22Rv1 (cell line): ENCODE results near the gene ATF3.

Experiments
- ZFX ChIP-seq: fragments of 450-650 bp; IDR thresholded peaks from 2 replicates; pipeline ENCODE4 v1.6.1; 2017; ENCODE audit warnings: antibody characterized with exemption, borderline replicate concordance
- TF ChIP-seq, protein P1 (sequence below): fragments of 450-650 bp; IDR thresholded peaks from 2 replicates; pipeline ENCODE4 v1.5.1; 2017; ENCODE audit warnings: mild to moderate bottlenecking

DNA sequence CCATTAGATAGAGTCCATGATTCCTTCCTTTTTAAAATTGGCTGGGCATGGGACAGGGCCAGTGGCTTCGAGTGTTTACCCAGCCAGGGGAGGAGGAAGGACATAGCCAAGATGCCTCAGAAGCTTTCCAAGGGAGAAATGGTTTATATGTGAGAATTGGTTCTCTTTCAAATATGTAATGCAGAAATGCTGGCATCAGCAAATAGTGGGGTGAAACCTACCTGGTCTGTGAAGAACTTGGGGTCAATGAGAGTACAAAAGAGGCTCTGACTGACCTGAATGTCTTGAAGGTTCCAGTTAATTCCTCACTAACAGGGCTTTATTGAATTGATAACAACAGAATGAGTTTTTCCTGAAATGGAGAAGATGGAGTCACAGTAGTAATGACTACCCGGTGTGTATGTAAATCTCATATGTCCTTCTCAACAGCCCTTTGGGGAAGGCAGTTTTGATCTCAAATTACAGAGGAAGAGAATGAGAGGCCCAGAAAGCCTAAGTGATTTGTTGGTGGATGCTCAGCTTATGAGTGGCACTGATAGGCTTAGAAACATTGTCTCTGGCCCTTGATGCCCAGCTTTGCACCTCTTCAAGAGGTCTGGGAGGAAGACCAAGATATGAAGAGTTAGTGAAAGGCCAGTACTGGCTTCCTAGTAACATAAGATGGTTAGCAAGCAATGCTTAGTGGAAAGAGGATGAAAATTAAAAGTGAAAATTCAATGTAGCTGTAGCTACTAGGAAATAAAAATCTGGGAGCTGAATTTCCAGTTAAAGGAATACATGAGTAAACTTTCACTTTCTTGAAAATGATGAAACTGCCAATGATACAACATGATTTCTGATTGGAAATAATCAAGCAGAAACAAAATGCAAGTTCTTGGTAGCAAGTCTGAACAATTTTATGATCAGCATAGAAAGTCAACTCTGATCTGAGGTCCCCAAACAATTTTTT, 2.7 kb downstream of the ATF3 start:
- TF ChIP-seq, protein P1, sequence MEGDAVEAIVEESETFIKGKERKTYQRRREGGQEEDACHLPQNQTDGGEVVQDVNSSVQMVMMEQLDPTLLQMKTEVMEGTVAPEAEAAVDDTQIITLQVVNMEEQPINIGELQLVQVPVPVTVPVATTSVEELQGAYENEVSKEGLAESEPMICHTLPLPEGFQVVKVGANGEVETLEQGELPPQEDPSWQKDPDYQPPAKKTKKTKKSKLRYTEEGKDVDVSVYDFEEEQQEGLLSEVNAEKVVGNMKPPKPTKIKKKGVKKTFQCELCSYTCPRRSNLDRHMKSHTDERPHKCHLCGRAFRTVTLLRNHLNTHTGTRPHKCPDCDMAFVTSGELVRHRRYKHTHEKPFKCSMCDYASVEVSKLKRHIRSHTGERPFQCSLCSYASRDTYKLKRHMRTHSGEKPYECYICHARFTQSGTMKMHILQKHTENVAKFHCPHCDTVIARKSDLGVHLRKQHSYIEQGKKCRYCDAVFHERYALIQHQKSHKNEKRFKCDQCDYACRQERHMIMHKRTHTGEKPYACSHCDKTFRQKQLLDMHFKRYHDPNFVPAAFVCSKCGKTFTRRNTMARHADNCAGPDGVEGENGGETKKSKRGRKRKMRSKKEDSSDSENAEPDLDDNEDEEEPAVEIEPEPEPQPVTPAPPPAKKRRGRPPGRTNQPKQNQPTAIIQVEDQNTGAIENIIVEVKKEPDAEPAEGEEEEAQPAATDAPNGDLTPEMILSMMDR = no peak
- TF ChIP-seq ZFX = no peak
